ENCODE results near the gene KDR.

The KDR gene

DNA sequence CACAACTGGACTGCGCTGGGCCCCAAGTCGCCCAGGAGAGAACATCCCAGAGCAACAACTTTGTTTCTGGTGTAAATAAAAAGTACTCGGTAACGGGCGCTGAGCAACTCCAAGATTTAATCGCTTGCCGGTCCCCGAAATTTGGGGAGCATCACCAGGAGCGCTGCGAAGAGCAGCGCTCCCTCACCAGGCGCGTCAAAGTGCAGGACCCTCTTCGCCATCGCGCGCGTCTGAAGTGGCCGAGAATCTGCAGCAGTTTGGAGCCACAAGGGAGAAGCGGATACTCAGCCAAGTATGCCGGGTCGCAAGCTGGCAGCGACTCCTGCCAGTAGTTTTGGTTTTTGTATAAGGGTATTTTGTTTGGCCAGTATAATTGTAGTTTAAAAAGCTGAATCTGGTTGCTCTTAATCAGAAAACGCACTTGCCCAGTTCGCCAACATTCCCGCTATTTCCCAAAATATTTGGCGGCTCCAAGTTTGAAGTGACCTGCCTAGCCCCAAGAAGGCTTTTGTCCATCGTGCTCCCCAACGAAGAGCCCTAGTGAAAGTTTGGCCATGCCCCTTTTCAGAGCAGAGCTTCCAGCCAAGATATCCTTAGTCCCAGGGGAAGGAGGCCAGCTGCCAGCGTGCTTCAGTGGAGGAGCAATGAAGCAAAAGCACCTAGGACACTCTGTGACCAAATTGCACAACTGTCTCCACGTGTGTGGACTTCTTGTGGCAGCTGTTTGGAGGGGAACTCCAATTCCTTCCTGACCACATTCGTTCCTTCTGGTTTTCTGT, 557 bp upstream of the KDR start:
- DNase-seq = no peak
- in situ Hi-C loops (cut with MboI; ENCODE audit: low pct_unique_long_range_greater_than_20kb, low sequenced_read_pairs) = no loop called here

DNA sequence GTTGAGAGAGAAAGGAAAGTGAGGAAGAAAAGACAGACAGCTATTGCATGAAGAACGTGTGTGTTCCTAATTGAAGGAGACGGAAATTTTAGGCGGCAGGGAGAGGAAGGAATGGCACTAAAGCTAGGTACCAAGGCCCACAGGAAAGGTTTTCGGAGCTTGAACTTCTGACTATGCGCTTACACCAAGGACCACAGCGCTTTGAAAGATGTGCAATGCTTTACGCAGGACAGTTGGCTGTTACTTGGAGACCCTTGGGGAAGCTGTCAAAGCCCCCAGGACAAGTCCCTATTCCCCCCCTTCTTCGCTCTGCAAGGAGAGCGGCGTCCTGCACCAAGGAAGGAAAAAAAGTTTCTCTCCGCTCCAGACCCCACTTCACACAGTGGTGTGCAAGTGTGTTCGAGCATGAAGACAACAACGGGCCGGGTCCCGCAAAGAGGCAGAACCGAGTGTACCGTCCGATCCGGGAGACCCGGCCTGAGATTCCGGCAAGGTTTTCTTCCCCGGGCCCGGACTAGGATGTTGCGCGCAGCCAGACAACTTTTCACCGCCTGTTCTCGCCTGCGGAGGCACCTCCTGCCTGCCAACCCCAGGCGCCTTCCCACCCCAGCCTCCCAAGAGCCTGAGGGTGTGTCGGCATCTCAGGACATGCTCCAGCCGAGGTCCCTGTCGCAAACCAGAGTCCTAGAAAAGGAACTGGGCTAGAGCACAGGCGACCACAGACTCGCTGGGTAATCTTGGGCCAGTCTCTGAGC, 896 bp downstream of the KDR start:
- in situ Hi-C loops (cut with MboI; ENCODE audit: low pct_unique_long_range_greater_than_20kb, low sequenced_read_pairs) = no loop called here

DNA sequence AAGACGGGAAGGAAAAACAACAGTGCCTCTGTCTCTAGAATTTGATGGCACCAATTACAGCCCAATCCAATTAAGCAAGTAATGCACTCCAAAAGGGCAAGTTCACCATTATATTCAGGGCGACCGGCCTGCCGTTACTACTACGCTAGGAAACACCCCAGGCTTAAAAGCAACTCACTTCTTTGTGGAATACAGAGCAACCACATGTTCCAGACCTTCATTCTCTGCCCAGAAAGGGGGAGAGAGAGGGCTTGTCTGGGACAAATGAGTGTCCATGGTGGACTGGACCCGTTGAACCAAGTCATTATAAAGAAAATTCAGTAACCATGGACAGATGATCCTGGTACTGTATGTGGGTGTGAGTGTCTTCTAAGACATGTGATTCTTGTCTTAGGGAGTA, 1.6 kb downstream of the KDR start:
- no peak for DNase-seq
- in situ Hi-C loops (cut with MboI; ENCODE audit: low pct_unique_long_range_greater_than_20kb, low sequenced_read_pairs) = no loop called here

More for the DNA sequence above, 896 bp downstream of the KDR start:
- no peak for DNase-seq

DNA sequence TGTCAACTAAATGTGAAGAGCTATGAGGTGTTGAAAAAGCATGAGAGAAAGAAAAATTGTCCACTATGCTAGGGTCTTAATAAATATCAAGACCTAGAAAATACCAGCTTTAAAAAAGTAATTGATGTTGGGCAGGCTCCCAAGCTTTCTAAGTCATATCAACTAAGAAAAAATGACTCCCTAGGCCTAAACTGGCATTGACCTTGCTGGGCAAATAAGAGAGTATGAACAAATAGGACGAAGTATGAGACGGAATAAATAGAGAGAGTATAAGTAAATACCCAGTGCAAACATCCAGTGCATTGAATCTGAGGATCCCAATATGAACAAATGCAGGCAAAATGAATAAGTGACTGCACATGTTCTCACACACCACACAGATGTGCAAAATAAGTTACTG, 3.2 kb downstream of the KDR start:
- in situ Hi-C loops (cut with MboI; ENCODE audit: low pct_unique_long_range_greater_than_20kb, low sequenced_read_pairs) = no loop called here
- no peak for DNase-seq

DNA sequence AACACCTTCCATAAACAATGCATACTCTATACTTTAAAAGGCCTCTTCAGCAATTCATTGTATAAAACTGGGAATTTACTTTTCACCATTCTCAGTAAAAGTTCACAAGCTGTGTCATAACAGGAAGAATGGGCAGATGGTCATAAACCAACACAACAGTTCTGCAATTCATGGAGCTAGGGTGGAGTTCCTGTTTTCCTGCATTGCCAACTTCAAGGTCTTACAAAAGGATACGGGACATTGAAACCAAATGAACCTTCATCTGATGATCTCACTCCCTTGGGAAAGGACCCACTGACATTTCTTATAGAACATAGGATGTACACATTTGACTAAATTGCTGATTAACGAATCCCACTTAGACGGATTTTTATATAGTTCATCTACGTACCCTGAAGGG, 4.1 kb downstream of the KDR start:
- in situ Hi-C loops (cut with MboI; ENCODE audit: low pct_unique_long_range_greater_than_20kb, low sequenced_read_pairs) = no loop called here

DNA sequence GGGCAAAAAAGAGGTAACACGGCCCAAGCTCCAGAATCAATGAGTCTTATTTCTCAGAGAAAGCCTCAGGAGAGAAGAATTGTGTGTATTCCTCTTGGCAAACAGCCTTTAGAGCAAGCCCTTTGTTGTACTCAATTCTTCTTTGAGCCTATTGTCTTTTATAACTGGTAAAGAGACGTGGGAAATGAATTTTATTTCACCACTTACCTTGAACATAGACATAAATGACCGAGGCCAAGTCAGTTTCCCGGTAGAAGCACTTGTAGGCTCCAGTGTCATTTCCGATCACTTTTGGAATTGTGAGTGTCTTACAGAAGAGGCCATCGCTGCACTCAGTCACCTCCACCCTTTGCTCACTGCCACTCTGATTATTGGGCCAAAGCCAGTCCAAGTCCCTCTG, 7.0 kb downstream of the KDR start:
- no peak for DNase-seq
- in situ Hi-C loops (cut with MboI; ENCODE audit: low pct_unique_long_range_greater_than_20kb, low sequenced_read_pairs) = no loop called here

More for the DNA sequence above, 4.1 kb downstream of the KDR start:
- DNase-seq = peak; percentile 41

DNA sequence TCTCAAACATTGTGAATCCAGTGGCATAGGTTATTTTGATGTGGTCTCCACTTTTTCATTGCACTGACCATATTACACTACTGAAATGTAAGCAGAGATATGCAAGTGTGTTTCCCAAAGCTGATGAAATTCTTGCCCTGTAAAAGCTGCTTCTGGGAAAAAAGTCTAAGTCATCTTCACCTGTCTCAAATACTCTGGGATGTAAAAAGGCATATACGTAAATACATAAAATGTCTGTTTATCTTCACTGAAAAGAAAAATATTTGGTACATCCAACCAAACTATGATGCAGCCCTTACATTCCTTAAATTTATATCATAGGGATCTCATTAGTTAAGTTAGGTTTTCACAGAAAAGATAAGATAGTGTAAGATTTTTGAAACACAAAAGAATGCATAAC, 7.9 kb downstream of the KDR start:
- DNase-seq = no peak
- in situ Hi-C loops (cut with MboI; ENCODE audit: low pct_unique_long_range_greater_than_20kb, low sequenced_read_pairs) = no loop called here

DNA sequence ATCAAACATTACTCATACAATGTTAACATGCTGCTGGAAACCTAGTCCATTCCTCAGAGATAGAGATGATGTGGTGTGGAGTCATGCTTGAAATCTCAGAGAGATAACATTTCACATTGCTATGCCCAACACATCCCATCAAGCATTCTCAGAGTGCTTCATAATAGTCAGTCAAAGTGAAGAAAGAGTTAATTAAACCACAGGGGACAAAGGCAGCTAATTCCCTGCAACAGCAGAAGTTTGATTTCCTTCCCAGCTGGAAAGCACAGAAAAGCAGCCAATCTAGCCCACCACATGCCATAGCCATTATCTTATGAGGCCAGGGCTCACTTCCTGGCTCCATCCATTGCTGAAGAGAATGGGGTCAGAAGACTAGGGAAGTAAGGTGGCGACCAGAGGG, 8.9 kb downstream of the KDR start:
- in situ Hi-C loops (cut with MboI; ENCODE audit: low pct_unique_long_range_greater_than_20kb, low sequenced_read_pairs) = no loop called here
- no peak for DNase-seq

DNA sequence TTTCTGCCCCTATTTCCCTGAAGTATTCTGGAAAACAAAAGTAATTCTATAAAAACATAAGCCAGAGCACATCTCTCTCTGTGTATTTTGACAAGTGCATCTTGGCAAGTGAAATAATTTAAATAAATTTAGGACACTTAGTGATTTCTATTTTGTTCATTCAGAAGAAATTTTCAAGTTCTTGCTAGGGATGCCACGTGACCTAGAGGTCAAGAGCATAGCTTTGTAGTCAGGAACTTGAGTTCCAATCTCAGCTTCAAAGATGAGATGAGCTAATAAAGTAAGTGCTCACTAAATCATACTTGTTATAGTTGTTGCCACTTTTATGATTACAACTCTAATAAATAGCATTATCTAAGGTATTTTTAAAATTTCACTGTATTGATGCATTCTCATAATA, 13.8 kb downstream of the KDR start:
- DNase-seq = no peak
- in situ Hi-C loops (cut with MboI; ENCODE audit: low pct_unique_long_range_greater_than_20kb, low sequenced_read_pairs) = no loop called here

DNA sequence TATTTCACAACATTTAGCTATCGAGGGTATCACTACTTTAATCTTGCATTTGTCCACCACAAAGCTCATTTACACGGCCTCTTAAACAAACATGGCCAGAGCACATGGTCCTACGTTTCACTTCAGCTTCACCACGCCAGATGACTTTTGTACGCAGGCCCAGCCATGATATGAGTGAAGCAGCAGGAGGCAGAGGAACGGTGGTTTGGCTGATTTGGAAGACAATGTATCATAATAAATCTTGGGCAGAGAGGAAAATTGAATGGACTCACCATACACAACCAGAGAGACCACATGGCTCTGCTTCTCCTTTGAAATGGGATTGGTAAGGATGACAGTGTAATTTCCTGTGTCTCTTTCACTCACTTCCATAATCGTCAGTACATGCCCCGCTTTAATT, 15.3 kb downstream of the KDR start:
- DNase-seq = no peak
- in situ Hi-C loops (cut with MboI; ENCODE audit: low pct_unique_long_range_greater_than_20kb, low sequenced_read_pairs) = no loop called here

DNA sequence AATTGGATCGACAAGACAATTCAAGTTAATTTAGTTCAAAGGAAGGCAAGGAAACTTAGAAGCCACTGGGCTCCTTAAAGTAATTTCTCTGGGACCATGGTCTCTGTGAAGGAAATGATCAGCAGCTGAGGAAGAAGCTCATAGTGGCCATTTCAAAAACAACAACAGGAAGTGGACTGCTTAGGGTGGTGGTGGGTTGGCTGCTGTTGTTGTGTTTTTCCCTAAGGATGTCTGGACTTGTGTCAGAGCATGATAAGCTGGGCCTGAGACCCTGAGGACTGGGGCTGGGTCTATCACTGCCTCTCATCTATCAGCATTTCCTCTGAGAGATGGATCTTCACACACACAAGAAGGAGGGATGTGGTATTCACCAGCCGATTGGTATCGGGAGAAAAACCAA, 18.3 kb downstream of the KDR start:
- in situ Hi-C loops (cut with MboI; ENCODE audit: low pct_unique_long_range_greater_than_20kb, low sequenced_read_pairs) = no loop called here
- DNase-seq = no peak

DNA sequence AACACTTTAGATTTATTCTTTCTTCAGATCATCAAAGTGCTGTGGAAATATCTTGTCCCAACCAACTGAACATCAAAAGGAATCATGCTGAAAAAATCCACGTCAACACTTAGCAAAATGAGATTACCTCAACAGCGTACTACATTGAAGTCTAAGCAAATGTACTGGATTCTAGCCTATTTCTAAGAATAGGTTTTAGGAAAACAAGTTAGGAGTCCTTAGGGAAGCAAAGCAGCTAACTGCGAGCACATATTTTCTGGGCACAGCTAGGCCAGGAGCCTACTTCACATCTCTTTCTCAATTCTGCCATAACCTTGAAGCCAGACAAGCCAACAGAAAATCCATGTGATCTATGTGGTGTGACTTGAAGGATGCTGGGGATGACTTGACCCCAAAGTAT, 22.2 kb downstream of the KDR start:
- in situ Hi-C loops (cut with MboI; ENCODE audit: low pct_unique_long_range_greater_than_20kb, low sequenced_read_pairs) = no loop called here

DNA sequence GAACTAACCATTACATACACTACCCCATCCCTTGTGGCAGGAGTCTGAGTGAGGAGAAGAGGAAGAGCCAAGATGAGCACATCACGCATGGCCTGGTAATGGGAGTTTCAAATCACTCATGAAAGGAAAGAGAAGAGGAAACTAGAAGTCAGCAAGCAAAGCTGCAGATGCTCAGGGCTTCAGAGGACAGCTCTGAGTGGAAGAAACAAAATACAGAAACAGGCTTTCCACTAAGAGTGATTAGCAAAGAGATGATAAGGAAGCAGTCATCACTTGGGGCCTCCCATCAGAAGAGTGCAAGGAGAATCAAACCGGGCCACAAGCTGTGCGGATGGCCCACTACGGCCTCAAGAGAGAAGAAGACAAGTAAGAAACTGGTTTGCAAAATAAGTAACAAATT, 25.6 kb downstream of the KDR start:
- in situ Hi-C loops (cut with MboI; ENCODE audit: low pct_unique_long_range_greater_than_20kb, low sequenced_read_pairs) = no loop called here
- no peak for DNase-seq

More for the DNA sequence above, 22.2 kb downstream of the KDR start:
- DNase-seq = no peak

DNA sequence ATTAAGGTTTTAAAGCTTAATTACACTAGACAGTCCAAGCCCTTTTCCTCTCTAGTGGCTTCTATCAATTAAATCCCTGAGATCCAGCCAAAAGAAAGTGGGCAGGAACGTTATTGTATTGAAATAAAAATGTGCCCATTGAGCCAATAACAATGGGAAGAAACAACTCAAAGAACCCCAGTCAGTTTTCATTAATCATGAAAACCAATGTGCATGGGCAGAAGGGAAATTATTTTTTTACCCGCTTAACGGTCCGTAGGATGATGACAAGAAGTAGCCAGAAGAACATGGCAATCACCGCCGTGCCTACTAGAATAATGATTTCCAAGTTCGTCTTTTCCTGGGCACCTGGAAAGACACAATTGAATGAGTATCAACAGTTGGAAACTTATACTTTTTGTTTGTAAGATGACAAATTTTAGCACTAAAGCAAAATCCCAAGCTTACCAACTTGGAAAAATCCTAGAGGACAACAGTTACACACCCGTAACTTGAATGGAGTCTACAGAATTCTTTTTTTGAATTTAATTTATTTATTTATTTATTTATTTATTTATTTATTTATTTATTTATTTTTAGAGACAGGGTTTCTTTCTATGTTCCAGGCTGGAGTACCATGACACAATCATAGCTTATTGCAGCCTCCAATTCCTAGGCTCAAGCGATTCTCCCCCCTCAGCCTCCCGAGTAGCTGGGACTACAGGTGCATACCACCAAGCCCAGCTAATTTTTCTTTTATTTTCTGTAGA, 26.8 kb downstream of the KDR start:
- DNase-seq = no peak
- in situ Hi-C loops (cut with MboI; ENCODE audit: low pct_unique_long_range_greater_than_20kb, low sequenced_read_pairs) = no loop called here

DNA sequence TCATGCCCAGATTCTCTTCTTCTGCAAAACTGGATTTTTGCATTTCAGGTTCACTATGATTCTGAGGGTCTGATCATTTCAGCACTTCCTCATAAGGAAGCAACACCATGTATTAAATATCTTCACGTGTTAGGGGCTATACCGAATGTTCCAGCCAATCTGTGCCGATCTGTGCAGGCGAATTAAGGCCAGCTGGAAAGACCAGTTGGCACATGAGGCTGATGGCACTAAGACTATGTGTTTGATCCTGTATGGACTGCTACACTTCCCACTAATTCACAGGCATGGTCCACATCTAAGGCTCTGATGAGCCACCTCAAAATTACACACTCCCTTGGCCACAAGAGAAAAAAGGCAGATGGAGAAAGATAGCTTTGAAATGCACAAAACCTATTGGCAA, 28.8 kb downstream of the KDR start:
- no peak for DNase-seq
- in situ Hi-C loops (cut with MboI; ENCODE audit: low pct_unique_long_range_greater_than_20kb, low sequenced_read_pairs) = no loop called here

DNA sequence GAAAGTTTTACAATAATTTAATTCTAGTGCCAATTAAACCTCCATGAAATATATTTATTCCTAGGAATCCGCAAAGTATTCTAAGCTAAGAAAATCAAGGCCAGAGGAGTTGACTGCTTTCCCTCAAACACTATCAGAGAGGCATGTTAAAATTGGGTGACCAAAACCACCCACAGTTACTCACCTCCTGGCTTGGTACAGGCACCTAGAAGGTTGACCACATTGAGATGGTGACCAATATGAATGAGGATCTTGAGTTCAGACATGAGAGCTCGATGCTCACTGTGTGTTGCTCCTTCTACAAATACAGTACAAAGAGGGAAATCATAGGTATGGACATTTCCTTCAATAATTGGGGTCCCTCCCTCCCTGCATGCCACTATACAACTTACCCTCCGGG, 29.4 kb downstream of the KDR start:
- in situ Hi-C loops (cut with MboI; ENCODE audit: low pct_unique_long_range_greater_than_20kb, low sequenced_read_pairs) = no loop called here
- no peak for DNase-seq

DNA sequence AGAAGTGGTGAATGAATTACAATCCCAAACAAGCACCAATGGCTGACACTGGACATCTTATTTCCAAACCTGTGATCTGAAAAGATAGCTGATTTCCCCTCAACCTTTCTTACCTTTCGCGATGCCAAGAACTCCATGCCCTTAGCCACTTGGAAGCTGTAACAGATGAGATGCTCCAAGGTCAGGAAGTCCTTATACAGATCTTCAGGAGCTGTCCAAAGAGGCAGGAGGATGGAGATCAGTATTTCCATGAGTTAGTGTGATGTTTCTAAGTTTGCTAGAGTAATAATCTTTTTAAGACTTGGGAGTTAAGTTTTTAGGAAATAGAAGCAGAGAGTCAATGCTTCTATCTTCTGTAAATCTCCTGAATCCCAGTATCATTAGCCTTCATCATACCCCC, 32.9 kb downstream of the KDR start:
- DNase-seq = no peak
- in situ Hi-C loops (cut with MboI; ENCODE audit: low pct_unique_long_range_greater_than_20kb, low sequenced_read_pairs) = no loop called here

DNA sequence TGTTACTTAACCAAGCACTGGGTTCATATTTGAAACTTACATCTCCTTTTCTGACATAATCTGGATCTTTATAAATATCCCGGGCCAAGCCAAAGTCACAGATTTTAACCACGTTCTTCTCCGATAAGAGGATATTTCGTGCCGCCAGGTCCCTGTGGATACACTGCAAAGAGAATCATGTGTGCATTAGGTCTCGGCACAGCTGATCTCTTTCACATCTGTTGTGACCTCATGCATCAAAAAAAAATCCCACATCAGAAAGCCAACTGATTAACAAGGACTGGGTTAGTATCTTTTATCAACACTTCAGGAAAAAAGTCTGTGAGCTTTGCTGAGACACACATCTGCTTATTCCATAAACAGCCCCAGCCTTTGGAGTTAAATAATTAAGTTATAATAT, 35.5 kb downstream of the KDR start:
- in situ Hi-C loops (cut with MboI; ENCODE audit: low pct_unique_long_range_greater_than_20kb, low sequenced_read_pairs) = no loop called here
- DNase-seq = no peak

DNA sequence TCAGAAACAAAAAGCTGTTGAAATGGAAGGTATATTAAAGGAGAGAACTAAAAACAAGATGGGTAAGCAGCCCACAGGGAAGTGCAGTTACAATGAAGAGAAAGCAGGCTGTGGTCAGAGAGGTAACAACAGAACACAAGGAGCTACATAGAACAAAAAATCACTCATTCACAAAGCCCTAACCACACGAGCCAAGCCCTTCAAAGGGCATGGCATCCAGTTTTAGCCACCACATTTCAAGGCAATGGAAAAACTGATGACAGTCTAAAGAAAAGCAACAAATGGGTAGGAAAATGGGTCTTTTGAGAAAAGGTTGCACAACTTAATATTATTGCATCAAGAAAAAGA, 37.5 kb downstream of the KDR start:
- in situ Hi-C loops (cut with MboI; ENCODE audit: low pct_unique_long_range_greater_than_20kb, low sequenced_read_pairs) = no loop called here
- DNase-seq = no peak

Data from KBM-7 (cell line).